OCI-LY3 (cell line): ENCODE results near the gene SH3BGRL3.

ENCODE experiments used
- EZH2phosphoT487 ChIP-seq: fragments of 200-600 bp; shearing (Covaris generic); IDR thresholded peaks from 2 replicates; pipeline ENCODE4 v1.6.1; 2018; ENCODE audit warnings: antibody characterized with exemption, mixed run types, low read depth
- TF ChIP-seq, protein P1 (sequence below): fragments of 200-600, 300-600 bp; sonication (generic); IDR thresholded peaks from 2 replicates; pipeline ENCODE4 v1.5.1; 2014; ENCODE audit warnings: antibody characterized with exemption, low read length, low read depth

- TF ChIP-seq, protein P1, sequence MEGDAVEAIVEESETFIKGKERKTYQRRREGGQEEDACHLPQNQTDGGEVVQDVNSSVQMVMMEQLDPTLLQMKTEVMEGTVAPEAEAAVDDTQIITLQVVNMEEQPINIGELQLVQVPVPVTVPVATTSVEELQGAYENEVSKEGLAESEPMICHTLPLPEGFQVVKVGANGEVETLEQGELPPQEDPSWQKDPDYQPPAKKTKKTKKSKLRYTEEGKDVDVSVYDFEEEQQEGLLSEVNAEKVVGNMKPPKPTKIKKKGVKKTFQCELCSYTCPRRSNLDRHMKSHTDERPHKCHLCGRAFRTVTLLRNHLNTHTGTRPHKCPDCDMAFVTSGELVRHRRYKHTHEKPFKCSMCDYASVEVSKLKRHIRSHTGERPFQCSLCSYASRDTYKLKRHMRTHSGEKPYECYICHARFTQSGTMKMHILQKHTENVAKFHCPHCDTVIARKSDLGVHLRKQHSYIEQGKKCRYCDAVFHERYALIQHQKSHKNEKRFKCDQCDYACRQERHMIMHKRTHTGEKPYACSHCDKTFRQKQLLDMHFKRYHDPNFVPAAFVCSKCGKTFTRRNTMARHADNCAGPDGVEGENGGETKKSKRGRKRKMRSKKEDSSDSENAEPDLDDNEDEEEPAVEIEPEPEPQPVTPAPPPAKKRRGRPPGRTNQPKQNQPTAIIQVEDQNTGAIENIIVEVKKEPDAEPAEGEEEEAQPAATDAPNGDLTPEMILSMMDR, result no peak
- no peak for TF ChIP-seq EZH2phosphoT487
These were observed 10.4 kb downstream of the SH3BGRL3 start for GRCh38 chr1:26290122-26290881.
